Heart right ventricle (tissue), 16 donors: ENCODE measurements around the gene TGFBR1. TPM values are rescaled to one million over a fixed set of nuclear protein-coding genes. Genes with fewer than 3 reads are reported as not detected.

ENCODE experiments used
- ATAC-seq, 8 donors: fragments of 200-7000 bp; cut with Tn5 transposase; one replicate each; pipeline ENCODE4 v1.9.1; 2020; ENCODE audit warnings: mild to moderate bottlenecking in 8 of 8, moderate library complexity in 8 of 8, moderate number of reproducible peaks in 1 of 8
- DNase-seq, 2 donors: peaks; one replicate each; pipeline ENCODE4 v3.0.0-alpha.2; 2020
- H3K27ac ChIP-seq, 10 donors: fragments of 200-600 bp; sonication (generic) in 2 of 10; one replicate each; pipeline versions ENCODE4 v1.5.0 to v1.8.0; 2020 to 2022; ENCODE audit warnings: mild to moderate bottlenecking in 3 of 10
- H3K27me3 ChIP-seq, 7 donors: fragments of 200-600 bp; one replicate each; pipeline ENCODE4 v1.8.0; 2021 to 2022; ENCODE audit warnings: mild to moderate bottlenecking in 2 of 7
- H3K36me3 ChIP-seq, 9 donors: fragments of 200-600 bp; sonication (generic) in 1 of 9; one replicate each; pipeline versions ENCODE4 v1.5.0 to v1.8.0; 2020 to 2022; ENCODE audit warnings: mild to moderate bottlenecking in 2 of 9
- H3K4me1 ChIP-seq, 9 donors: fragments of 200-600 bp; sonication (generic) in 1 of 9; one replicate each; pipeline versions ENCODE4 v1.5.0 to v1.8.0; 2020 to 2022; ENCODE audit warnings: mild to moderate bottlenecking in 4 of 9
- H3K4me3 ChIP-seq, 10 donors: fragments of 200-600 bp; sonication (generic) in 2 of 10; one replicate each; pipeline versions ENCODE4 v1.5.0 to v1.8.0; 2020 to 2022; ENCODE audit warnings: mild to moderate bottlenecking in 7 of 10, moderate library complexity in 2 of 10
- H3K9me3 ChIP-seq, 11 donors: fragments of 200-600 bp in 10 of 11; sonication (generic) in 2 of 11; one replicate each; pipeline versions ENCODE4 v1.5.0 to v1.8.0; 2013 to 2022; ENCODE audit warnings: mild to moderate bottlenecking in 2 of 11, control low read depth in 1 of 11, moderate library complexity in 1 of 11
- WGBS, 2 donors: extraction: QIAGEN DNeasy Blood & Tissue Kit; methylation state at CpG; one replicate each; pipeline ENCODE4 v1.1.7; 2013; ENCODE audit warnings: inconsistent platforms in 1 of 2; 5-methylcytosine and 5-hydroxymethylcytosine counted together
- intact Hi-C, 10 donors: fragments of 100-400 bp; cut with DNase I; formaldehyde crosslinking; loops; one replicate each; pipeline versions ENCODE4 v1.11.1 to v1.14.2; 2022
- polyA plus RNA-seq, 2 donors: library from polyadenylated mRNA; stranded (reverse); fragments of 200-250 nt; gene quantifications; one replicate each; pipeline ENCODE4 v1.2.3, GENCODE V29; 2013
- total RNA-seq, 10 donors: library from RNA; stranded (reverse); fragmentation: NEBNext Ultra II Directional in 3 of 10; extraction: Animal tissue kit (Norgen Biotek cat#: 25700) in 3 of 10; gene quantifications; one replicate each; pipeline versions ENCODE4 v1.2.1 to v1.2.4, GENCODE V29; 2021 to 2023
- TF ChIP-seq, protein P1 (sequence below), 9 donors: fragments of 200-600 bp; sonication (generic) in 2 of 9; IDR thresholded peaks; one replicate each; pipeline versions ENCODE4 v1.5.0 to v1.8.0; 2021 to 2022; ENCODE audit warnings: antibody characterized with exemption in 9 of 9, mild to moderate bottlenecking in 5 of 9, moderate library complexity in 1 of 9
- donor health status: Arrhythmogenic right ventricular cardiomyopathy.
- donor health status: ischemic (EF 13 %, LVEDD 7.1; RV severe dilation, severe dysfunction).
- donor health status: healthy with polysubstance abuse.
- donor health status: DM: no; HTN: yes; CAD: no.
- donor health status: DM: no; HTN: no; CAD: no.
- donor health status: ischemic (EF 25% LVEDD 6.9; RV normal size, moderate dysfunction).
- donor health status: ischemic (EF 25% LVEDD 5.7; RV mildly dilated, moderate dysfunction).
- donor health status: healthy.
- donor health status: DM: yes; HTN: yes; CAD: no.
- donor health status: Ischemic cardiomyopathy.
- donor health status: ischemic (EF 35%, LVEDD 5.7; RV mildly dilated, moderate dysfunction).
- donor health status: nonischemic (EF 11% LVEDD 7.7; RV severe dilation, severe dysfunction).
- donor health status: DM: yes; HTN: yes; CAD: no.
- donor health status: PGD.
- donor health status: ischemic (EF 29% LVEDD 5.4; RV normal size, mild dysfunction).
- donor health status: nonischemic (EF 23%, LVEDD 6.1; RV moderate dilation, normal function).

The TGFBR1 gene
- total and polyA plus RNA-seq, 12 donors: 4.9 to 25.4 (median 13.5) TPM

DNA sequence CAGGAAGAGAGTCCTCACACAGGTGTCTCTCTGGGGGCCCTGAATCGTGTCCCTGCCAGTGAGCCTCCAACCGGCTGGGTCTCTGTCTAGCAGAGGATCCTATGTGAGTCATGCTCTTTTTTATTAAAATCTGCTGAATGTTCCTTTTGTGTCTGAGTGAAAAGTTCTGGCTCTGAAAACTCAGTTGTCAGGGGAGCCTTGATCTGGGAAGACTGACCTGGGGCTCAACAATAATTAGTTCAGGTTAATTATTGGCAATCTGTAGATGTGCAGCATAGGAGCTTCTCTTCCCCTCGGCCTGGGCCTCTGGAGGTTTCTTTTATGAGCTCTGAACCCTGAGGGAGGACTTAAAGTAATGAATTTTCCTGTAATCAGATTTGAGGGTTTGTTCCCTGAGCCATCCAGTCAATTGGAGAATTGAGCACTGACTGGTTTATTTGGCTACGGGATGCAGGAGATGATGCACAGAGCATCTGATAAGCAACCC is 71.7 kb downstream of the TGFBR1 start:
- TF ChIP-seq, protein P1, sequence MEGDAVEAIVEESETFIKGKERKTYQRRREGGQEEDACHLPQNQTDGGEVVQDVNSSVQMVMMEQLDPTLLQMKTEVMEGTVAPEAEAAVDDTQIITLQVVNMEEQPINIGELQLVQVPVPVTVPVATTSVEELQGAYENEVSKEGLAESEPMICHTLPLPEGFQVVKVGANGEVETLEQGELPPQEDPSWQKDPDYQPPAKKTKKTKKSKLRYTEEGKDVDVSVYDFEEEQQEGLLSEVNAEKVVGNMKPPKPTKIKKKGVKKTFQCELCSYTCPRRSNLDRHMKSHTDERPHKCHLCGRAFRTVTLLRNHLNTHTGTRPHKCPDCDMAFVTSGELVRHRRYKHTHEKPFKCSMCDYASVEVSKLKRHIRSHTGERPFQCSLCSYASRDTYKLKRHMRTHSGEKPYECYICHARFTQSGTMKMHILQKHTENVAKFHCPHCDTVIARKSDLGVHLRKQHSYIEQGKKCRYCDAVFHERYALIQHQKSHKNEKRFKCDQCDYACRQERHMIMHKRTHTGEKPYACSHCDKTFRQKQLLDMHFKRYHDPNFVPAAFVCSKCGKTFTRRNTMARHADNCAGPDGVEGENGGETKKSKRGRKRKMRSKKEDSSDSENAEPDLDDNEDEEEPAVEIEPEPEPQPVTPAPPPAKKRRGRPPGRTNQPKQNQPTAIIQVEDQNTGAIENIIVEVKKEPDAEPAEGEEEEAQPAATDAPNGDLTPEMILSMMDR (IDR thresholded peaks at IDR 0.05): no peak
- Histone ChIP-seq H3K4me3 (no peak overlapping the region), H3K36me3 (no peaks in the 10 kb centered on the region), H3K27ac (no peak overlapping the region), H3K4me1 (peaks cover 0 to 8% (median 0%) of the 10 kb centered on the region in 9 donors), H3K9me3 (no peaks in the 10 kb centered on the region), H3K27me3 (peaks cover 0 to 6% (median 0%) of the 10 kb centered on the region in 7 donors)
- DNase-seq (no peak), ATAC-seq (no peak)
- WGBS, 2 donors: 71 to 76% methylated on average over 4 of the region's 4 CpGs
- intact Hi-C loops: loop anchor here in 1 of 10 donors (10.0 kb wide), 1 partner anchor 1418 kb away; no protein-coding TSS in a partner anchor

DNA sequence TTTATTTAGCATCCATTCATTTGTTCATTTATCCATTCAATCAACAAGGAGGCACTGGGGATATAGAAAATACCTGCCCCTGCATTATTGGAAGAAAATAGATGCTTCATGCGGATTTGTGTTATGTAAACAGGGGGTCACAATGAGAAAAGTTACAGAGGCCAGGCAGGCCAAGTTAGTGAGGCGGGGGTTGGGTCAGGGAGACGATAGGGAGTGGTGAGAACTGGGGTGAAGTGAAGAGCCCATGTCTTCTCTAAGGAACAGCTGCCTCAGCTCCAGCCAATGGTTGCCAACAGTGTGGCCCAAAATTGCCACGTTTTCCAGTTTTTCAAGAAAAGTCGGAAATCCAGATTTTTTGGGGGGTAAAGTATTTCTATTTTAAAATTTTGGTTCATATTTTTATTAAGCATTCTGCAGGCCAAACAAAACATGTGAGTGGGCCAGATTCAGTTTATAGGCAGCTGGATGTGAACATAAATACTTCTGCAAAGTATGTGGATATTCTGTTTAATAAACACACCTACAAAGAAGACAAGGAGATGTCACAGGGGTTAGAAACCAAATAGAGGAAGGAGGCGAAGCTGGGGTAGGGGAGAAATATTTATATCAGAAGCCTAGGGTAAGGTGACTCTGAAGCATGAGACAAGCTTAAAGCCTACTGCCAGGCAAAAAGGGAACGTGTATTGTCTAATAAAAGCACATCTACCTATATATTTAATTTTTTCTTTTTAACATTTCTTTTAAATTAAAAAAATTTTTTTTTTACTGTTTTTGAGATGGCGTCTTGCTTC is 72.9 kb downstream of the TGFBR1 start:
- Histone ChIP-seq H3K27ac (no peak overlapping the region), H3K27me3 (peaks cover 0 to 2% (median 0%) of the 10 kb centered on the region in 7 donors), H3K9me3 (no peaks in the 10 kb centered on the region), H3K36me3 (no peaks in the 10 kb centered on the region), H3K4me3 (no peak overlapping the region), H3K4me1 (peaks cover 0 to 14% (median 0%) of the 10 kb centered on the region in 9 donors)
- TF ChIP-seq, protein P1 (IDR thresholded peaks at IDR 0.05): no peak
- intact Hi-C loops: loop anchor here in 1 of 10 donors (10.0 kb wide), 1 partner anchor 1417 kb away; no protein-coding TSS in a partner anchor
- no peak for ATAC-seq
- WGBS, 2 donors: 90 to 95% methylated on average over 8 of the region's 8 CpGs
- DNase-seq: no peak

DNA sequence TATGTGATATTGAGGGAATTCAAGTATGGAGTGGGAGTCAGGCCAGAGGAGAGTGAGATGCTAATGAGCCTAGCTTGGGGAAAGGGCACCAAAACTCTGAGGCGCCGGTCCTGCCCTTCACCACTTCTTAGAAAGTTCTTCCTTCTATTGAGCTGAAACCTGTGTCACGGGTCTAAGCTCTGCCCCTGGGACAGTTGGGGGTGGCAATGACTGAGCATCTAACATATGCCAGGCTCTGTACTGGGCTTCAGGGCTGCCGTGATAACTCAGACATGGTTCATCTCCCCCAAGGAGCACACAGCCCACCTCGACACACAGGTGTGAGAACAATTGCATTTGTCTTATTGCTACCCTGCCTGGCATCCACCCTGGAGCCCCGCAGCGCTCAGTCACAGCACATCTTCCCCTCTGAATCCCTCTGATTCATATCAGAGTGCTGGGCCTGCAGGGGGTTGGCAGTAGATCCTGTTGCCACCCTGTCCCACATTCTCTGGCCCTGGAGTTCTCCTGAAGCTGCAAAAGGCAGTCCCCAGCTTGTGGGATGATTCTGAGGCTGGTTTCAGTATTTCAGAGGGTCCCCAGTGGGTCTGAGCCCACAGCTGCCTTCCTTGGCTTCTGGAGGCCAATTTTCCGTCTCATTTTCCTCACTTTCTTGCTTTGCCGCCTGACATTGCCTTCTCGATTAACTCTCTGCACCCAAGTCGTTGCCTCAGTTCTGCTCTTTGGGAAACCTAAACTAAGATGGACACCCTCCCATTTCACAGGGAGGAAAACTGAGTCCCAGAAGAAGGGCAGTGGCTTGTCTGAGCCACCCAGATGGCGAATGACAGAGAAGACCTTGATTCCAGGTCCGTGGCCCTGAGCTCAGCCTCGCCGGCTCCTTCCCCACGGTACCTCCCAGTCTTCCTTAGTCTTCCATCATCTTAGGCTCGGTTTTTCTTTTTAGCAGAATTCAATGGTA is 74.3 kb downstream of the TGFBR1 start:
- WGBS, 2 donors: 91 to 94% methylated on average over 17 of the region's 17 CpGs
- Histone ChIP-seq H3K9me3 (no peaks in the 10 kb centered on the region), H3K4me1 (peaks cover 0 to 14% (median 0%) of the 10 kb centered on the region in 9 donors), H3K27me3 (no peaks in the 10 kb centered on the region), H3K27ac (no peak overlapping the region), H3K36me3 (no peaks in the 10 kb centered on the region), H3K4me3 (no peak overlapping the region)
- TF ChIP-seq, protein P1 (IDR thresholded peaks at IDR 0.05): no peak
- ATAC-seq (no peak), DNase-seq (no peak)
- intact Hi-C loops: loop anchor here in 1 of 10 donors (10.0 kb wide), 1 partner anchor 1416 kb away; no protein-coding TSS in a partner anchor

DNA sequence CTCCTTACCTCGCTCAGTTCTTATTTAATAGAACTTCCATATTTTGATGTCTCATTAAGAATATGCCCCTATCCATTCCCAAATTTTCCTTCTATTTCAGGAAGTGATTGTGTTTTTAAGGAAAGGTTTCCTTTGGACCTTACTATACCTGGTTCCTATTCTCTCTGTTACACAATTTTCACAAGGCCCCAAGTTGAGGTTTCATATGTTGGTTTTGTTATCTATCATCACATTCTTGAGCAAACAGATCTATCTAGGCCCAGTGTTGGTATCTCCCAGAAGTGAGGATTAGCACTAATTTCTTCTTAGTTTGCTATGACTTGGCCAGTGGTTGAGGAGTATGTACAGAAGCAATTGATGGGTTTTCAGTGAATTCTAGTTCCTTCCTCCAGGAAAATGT is 75.3 kb downstream of the TGFBR1 start:
- intact Hi-C loops: loop anchor here in 9 of 10 donors (5.0 to 10.0 kb wide), 9 partner anchors 42 to 1415 kb away; partner anchors contain the start of genes ALG2 (in 1 of the 9) and SEC61B (in 1 of the 9)
- H3K27ac ChIP-seq: no peak overlapping the region
- DNase-seq (no peak), ATAC-seq (no peak)
- no peaks in the 10 kb centered on the region for H3K27me3 ChIP-seq
- H3K4me3 ChIP-seq: no peak overlapping the region
- peaks cover 0 to 22% (median 9%) of the 10 kb centered on the region in 9 donors for H3K4me1 ChIP-seq
- H3K9me3 ChIP-seq: no peaks in the 10 kb centered on the region
- TF ChIP-seq, protein P1 (IDR thresholded peaks at IDR 0.05): no peak
- WGBS, 2 donors: 97 to 98% methylated on average over 1 of the region's 1 CpG
- H3K36me3 ChIP-seq: no peaks in the 10 kb centered on the region
